Mesangial cell (primary cell): ENCODE data around the gene NUP107. TPM values are rescaled to one million over a fixed set of nuclear protein-coding genes. Genes with fewer than 3 reads are reported as not detected.

Experiments used
- total RNA-seq: library from RNA; depleted of rRNA; stranded (reverse); fragments of >200 nt; gene quantifications from 2 replicates; pipeline ENCODE4 v1.2.3, GENCODE V29; 2015

NUP107 gene
- total RNA-seq: 18.6 and 59.2 TPM in 2 replicates

DNA sequence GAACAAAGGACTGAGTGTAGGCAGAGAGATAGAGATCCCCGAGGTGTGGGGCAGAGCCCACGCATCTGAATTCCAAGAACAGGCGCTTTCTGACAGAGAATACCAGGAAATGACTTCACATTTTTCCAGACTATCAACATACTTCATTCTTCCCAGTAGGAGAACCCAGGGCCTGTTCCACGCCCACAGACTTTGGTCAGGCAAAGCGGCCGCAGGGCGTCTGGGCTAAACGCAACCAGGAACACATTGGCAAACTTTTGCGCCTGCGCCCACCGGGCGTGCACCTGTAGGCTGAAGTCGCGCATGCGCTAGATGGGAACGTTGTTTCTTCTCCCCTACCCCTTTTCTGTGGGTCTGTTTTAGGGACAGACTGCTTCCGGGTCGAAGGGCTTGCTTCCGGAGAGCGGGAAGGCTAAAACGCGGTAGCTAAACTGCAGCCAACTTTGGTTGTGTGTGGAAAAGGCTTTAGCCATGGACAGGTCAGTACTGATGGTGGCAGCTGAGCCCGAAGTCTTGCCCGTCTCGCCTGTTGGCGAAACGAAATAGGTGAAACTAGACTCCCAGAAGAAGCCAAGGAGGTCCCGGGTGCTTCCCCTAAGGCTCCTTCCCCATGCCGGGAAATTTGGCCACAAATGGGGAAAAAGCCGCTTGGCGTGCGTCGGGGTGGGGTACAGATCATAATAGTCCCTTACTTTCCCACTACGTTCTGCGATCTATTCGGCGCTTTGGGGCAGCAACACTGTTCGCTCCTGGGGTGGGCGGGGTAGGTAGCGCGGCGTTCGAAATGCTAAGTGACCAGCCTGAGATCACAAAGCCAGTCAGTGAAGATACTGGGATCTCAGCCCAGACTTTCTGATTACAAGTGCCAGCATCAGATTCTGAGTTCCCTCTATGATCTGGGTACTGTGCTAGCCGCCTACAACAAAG is at the start of gene NUP107:
Gene NUP107 (plus strand): TSS at position 384 of the 927 bp plus-strand sequence. CDS start 88 bp downstream, at position 472.

DNA sequence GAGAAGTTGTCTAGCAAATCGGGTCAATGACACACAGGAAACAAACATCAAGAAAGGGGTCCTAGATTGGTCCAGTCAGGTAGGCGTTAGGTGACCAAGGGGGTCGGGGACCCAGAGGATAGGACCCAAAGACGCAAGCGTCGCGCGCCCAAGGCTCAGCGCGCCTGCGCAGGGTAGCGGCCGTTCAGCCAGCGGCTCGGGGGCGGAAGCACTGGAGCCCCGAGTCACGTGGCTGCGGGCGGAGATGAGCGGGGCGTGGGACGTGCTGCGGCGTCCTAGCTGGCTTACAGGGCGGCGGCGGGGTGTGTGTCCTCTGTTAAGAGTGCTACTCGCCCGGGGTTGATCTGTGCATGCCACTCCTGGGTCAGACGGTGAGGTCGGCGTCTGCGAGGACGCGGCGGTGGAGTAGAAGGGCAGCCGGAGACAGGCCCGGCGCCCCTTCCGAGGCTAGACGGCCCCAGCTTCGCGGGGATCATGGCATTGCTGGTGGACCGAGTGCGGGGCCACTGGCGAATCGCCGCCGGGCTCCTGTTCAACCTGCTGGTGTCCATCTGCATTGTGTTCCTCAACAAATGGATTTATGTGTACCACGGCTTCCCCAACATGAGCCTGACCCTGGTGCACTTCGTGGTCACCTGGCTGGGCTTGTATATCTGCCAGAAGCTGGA is 59.3 kb downstream of the NUP107 start, which contains the start of gene SLC35E3:
Gene SLC35E3 (plus strand): TSS at position 273 of the 668 bp plus-strand sequence. CDS start 202 bp downstream, at position 475.

Other genes starting within 250 kb of the NUP107 start
- 152 and 188 TPM in 2 replicates for gene RAP1B, start 76.1 kb upstream of the NUP107 start, total RNA-seq
- gene SLC35E3, start 59.2 kb downstream of the NUP107 start, total RNA-seq: 1.8 and 3.7 TPM in 2 replicates
- gene MDM2, start 121.2 kb downstream of the NUP107 start, total RNA-seq: 35.7 and 40.2 TPM in 2 replicates
- gene CPM, start 246.2 kb downstream of the NUP107 start, total RNA-seq: 9.8 and 28.3 TPM in 2 replicates